Renal cortical epithelial cell (primary cell): ENCODE data around the gene STX5. TPM values are rescaled to one million over a fixed set of nuclear protein-coding genes. Genes with fewer than 3 reads are reported as not detected.
"Not testable (repeated sequence)": the region's sequence is repeated elsewhere in the genome, so short reads cannot be mapped to it uniquely, and the experiment has no call there.

ENCODE experiments used
- DNase-seq: peaks from one replicate; pipeline ENCODE4 v3.0.0-alpha.2; 2011; ENCODE audit warnings: low read depth
- total RNA-seq: library from RNA; depleted of rRNA; stranded (reverse); fragments of >200 nt; gene quantifications from 2 replicates; pipeline ENCODE4 v1.2.3, GENCODE V29; 2014

The STX5 gene
- total RNA-seq: 23.1 and 38.8 TPM in 2 replicates

GRCh38 chr11:62831520-62832335 lies at the start of gene STX5:
Gene STX5, minus strand, starts transcription at chr11:62832051. Its CDS starts 808 bp downstream, at chr11:62831243.
- DNase-seq: peak; percentile 97

- peak; percentile 67 for DNase-seq
These were observed 49.1 kb upstream of the STX5 start, which contains the start of gene SLC3A2 for GRCh38 chr11:62880803-62881578. Gene SLC3A2, plus strand, starts transcription at chr11:62880896. Its CDS starts 128 bp downstream, at chr11:62881024.

- peak; percentile 88 for DNase-seq
These were observed 48.5 kb upstream of the STX5 start for GRCh38 chr11:62880231-62880802.

GRCh38 chr11:62879235-62879978 lies 47.6 kb upstream of the STX5 start:
- DNase-seq: no peak

- no peak for DNase-seq
These were observed 44.9 kb upstream of the STX5 start for GRCh38 chr11:62876712-62877111.

- DNase-seq: no peak
These were observed 44.0 kb upstream of the STX5 start for GRCh38 chr11:62875698-62876478.

GRCh38 chr11:62874851-62875250 lies 43.0 kb upstream of the STX5 start:
- DNase-seq: no peak

GRCh38 chr11:62865635-62866034 lies 33.8 kb upstream of the STX5 start:
- no peak for DNase-seq

GRCh38 chr11:62863687-62864335 lies 32.0 kb upstream of the STX5 start:
- DNase-seq: no peak

- DNase-seq: not testable (repeated sequence)
These were observed 29.8 kb upstream of the STX5 start for GRCh38 chr11:62861564-62862192.

GRCh38 chr11:62860835-62861563 lies 29.1 kb upstream of the STX5 start:
- DNase-seq: no peak

- not testable (repeated sequence) for DNase-seq
These were observed 27.4 kb upstream of the STX5 start for GRCh38 chr11:62859281-62859703.

- no peak for DNase-seq
These were observed 26.4 kb upstream of the STX5 start for GRCh38 chr11:62858201-62858600.

GRCh38 chr11:62857541-62857982 lies 25.7 kb upstream of the STX5 start:
- peak; percentile 20 for DNase-seq

- no peak for DNase-seq
These were observed 24.6 kb upstream of the STX5 start for GRCh38 chr11:62856333-62856895.

- DNase-seq: peak; percentile 96
These were observed 23.9 kb upstream of the STX5 start for GRCh38 chr11:62855571-62856332.

- no peak for DNase-seq
These were observed 23.1 kb upstream of the STX5 start for GRCh38 chr11:62854825-62855570.
